GM12891 (cell line): ENCODE results near the gene ZDHHC4.

Experiments
- PAX5 ChIP-seq: IDR thresholded peaks from 2 replicates; pipeline ENCODE4 v1.6.1; 2011; ENCODE audit warnings: low read length, moderate library complexity, mild to moderate bottlenecking; ENCODE audit not compliant: insufficient read depth, severe bottlenecking
- POLR2A ChIP-seq: IDR thresholded peaks from 2 replicates; pipeline ENCODE4 v1.6.1; 2011; ENCODE audit warnings: low read depth, low read length, control low read depth
- POLR2AphosphoS5 ChIP-seq: IDR thresholded peaks from 2 replicates; pipeline ENCODE4 v1.6.1; 2011; ENCODE audit warnings: low read depth, low read length, control low read depth
- POU2F2 ChIP-seq: IDR thresholded peaks from 2 replicates; pipeline ENCODE4 v1.6.1; 2011; ENCODE audit warnings: low read depth, mild to moderate bottlenecking, control low read depth, low read length, moderate library complexity
- SPI1 ChIP-seq: IDR thresholded peaks from 2 replicates; pipeline ENCODE4 v1.6.1; 2011; ENCODE audit warnings: low read depth, low read length, control low read depth
- TAF1 ChIP-seq: IDR thresholded peaks from 2 replicates; pipeline ENCODE4 v1.6.1; 2011; ENCODE audit warnings: low read depth, low read length, control low read depth

GRCh38 chr7:6604458-6604857 is 27.2 kb downstream of the ZDHHC4 start:
- no peak for TF ChIP-seq SPI1
- no peak for TF ChIP-seq POLR2A
- TF ChIP-seq PAX5: no peak
- TF ChIP-seq POLR2AphosphoS5: no peak
- no peak for TF ChIP-seq TAF1
- no peak for TF ChIP-seq POU2F2
